ENCODE measurements around the gene ICOSLG.

GRCh38 chr21:44286086-44286715 is 45.5 kb upstream of the ICOSLG start:
- TF ChIP-seq CTCF (IDR thresholded peaks at IDR 0.05; ENCODE audit: borderline replicate concordance, extremely low read depth, low read length, poor library complexity, severe bottlenecking), result no peak
- TF ChIP-seq EZH2 (IDR thresholded peaks at IDR 0.05; ENCODE audit: borderline replicate concordance, low read depth, low read length, severe bottlenecking), result no peak

Measured in DND-41 (cell line).